LoVo (cell line): ENCODE measurements around the gene HYDIN.
"Not testable (repeated sequence)": the region's sequence is repeated elsewhere in the genome, so short reads cannot be mapped to it uniquely, and the experiment has no call there.

Experiments
- DNase-seq: peaks from one replicate; pipeline ENCODE4 v3.0.0-alpha.2; 2016; ENCODE audit warnings: low spot score

The HYDIN gene

DNA sequence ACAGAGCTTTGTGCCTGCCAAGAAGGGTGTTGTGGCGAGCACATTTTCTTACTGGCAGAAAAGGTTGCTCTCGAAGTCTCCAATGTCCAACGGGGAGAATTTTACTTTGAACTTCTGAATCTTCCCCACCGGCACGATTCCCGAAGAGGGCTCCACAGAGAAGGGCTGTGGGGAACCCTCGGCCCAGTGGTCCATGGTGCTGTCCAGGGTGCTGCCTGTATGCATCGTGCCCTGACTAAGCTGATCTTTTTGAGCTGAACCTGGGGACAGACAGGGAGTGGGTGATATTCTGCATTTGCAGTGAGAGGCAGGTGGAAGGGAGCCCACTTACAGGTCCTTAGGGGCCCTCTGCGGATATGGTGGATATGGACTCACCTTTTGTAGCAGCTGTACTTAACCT, 368.5 kb downstream of the HYDIN start:
- DNase-seq = not testable (repeated sequence)

DNA sequence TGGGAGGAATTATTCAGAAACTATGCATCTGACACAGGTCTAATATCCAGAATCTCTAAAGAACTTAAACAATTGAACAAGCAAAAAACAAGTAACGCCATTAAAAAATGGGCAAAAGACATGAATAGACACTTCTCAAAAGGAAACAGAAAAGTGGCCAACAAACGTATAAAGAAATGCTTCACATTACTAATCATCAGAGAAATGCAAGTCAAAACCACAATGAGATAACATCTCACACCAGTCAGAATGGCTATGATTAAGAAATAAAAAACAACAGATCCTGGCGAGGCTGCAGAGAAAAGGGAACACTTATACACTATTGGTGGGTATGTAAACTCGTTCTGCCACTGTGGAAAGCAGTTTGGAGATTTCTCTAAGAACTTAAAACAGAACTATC, 379.2 kb downstream of the HYDIN start:
- not testable (repeated sequence) for DNase-seq

GRCh38 chr16:70823498-70824118, 406.9 kb downstream of the HYDIN start:
- DNase-seq = not testable (repeated sequence)

DNA sequence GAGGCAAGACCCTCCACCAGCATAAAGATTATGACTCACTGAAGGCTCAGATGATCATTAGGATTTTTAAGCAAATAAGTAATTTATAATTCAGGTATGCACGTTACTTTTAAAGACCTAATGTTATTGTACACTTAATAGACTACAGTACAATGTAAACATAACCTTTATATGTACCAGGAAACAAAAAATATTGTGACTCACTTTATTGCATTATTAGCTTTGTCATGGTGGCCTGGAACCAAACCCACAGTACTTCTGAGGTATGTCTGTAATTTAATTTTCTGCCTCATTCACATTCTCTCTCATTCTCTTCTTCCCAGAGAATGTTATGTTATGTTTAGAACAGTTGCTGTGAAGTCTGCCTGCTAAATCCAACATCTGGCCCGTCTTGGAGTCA, 407.8 kb downstream of the HYDIN start:
- DNase-seq = not testable (repeated sequence)

DNA sequence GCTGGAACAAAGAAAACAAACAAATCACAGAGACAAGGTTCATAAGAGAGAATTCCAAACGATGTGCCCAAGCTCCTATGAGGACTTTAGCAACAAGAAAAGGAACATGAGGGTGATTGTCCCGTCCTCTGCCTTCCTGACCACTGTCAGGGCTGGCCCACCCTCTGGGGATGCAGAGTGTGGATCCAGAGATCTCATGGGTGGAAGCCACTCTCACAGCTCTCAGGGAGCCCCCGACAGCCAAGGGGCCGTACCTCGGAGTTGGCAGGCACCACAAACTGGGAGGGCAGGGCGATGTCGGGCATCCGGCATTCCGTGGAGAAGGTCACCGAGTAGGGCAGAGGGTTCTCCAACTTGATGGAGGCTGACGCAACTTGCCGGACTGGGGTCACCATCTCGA, 412.4 kb downstream of the HYDIN start:
- not testable (repeated sequence) for DNase-seq

DNA sequence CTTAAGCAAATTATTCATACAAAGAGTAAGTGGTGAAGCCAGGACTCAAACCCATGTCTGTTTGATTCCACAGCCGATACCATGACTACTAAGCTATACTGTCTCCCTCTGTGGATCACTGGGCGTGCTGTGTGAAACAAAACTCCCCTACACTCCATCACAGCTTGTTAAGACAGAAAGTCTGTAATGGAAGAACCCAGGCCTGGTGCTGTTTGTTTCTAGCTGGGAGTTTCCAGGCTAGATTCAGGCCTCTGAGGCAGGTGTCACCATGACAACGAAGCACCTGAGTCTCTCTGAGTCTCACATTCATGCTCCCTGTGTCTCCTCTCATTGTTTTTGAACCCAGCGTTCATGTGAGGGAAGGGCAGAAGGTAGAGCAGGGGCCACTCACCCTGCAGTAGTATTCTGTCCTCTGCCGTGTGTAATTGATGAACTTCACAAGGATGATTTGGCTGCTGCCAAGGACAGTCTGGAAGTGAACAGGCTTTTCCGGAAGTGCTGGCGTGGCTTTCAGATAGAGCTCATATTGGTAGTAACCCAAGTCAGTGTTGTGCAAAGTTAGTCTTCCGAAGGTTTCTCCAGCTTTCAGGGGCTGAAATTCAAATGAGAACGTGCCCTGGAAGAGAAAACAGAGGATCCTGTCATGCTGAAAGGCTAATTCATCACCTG, 421.0 kb downstream of the HYDIN start:
- no peak for DNase-seq

DNA sequence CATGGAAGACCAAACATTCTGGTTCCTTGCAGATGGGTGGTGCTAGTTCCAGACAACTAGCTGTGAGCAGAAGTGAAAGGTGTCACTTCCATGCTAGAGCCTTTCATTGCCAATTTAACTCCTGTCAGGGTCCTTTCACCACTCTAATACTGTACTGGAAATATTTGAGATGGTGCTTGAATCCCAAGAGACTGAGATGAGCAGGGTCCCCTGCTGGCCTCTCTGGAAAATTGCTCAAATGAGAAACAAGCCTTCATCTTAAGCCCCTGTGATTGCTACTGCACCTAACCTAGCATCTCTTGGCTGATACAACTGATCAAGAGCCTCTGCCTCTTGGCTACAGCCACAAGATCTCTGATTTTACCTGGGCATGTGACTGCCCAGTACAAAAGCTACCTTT, 422.2 kb downstream of the HYDIN start:
- no peak for DNase-seq

DNA sequence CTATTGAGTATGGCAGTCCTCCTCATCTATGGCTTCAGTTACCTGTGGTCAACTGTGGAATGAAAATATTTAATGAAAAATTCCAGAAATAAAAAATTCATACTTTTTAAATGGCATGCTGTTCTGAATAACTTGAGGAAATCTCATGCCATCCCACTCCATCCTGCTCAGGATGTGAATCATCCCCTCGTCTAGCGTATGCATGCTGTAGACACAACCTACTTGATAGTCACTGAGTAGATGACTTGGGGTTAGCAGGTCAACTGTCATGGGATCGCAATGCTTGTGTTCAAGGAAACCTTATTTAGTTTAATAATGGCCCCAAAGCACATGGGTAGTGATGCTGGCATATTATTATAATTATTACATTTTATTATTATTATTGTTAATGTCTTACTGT, 424.7 kb downstream of the HYDIN start:
- no peak for DNase-seq

GRCh38 chr16:70805380-70805779, 425.1 kb downstream of the HYDIN start:
- no peak for DNase-seq

GRCh38 chr16:70804734-70805169, 425.8 kb downstream of the HYDIN start:
- DNase-seq = no peak

DNA sequence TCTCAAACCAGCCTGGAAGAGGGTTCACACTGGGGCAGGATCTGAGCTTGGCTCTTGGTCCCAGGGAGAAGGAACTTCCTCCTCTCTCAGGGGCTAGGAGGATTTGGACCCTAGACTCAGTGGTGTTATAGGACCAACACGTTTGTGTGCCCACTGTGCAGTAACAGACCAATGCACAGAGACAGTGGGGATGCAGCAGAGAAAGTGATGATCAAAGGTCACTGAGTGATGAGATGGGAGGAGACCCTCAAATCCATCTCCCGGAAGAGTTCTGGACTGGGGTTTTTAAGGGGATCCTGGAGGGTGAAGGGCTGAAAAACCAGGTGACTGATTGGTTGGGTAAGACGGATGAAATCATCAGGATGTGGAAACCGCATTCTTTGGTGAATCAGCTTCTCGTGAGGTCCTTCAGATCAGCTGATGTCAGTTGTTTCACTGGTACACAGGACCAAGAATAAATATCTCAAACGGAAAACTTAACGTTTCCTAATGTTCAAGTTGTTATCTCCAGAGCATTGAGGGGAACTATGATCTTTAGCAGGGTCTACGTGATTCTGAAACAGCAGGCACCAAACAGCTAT, 426.3 kb downstream of the HYDIN start:
- no peak for DNase-seq

DNA sequence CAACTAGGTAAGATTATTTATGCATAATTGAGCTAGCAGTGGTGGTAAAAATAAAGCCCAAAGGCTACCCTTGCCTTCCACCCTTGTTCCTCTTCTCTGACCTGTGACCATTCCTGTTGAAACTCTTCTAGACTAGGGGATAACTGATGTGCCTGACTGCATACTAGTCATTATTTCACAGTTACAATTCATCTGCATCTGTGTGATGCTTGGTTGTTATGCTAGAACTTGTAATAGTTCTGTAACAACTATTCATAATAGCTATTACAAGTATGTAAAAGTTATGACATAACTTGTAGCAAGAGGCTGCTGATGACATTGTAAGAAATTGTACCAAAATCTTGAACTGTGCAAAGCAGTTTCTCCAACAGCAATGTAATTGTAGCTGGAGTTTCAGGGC, 427.2 kb downstream of the HYDIN start:
- DNase-seq = no peak

- no peak for DNase-seq
Observed at GRCh38 chr16:70801611-70802010, 428.9 kb downstream of the HYDIN start.

DNA sequence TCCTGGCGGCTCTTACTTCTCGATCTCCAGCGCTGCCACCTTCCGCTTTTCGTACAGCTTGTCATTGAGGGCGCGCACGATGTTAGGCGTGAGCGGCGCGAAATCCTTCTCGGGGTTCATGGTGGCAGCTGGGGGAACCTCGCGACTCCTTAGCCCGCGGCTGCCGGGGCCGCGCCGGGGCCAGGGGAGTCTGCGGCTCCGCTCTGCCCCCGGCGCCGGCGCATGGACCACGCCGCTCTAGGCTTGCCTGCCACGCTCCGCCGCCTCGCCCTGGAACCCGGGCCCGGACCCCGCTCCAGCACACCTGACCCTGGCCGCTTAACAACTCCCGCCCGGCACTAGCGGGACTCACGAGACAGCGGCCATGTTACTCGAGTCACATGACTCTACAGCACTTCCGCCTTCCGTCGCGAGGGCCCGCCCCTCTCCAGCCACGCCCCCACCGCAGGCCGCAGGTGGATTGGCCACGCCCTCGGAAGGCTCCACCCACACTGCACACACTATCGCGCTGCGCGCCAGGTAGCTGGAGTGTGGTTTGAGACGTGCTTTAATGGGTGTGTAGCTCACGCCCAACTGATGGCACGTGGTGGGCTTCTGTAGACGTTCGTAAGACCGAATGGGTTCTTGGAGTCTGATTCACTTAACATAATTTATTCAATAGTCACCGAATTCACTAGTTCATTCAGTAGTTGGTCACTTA, 429.6 kb downstream of the HYDIN start, which contains the start of gene VAC14:
VAC14 (minus strand) TSS at position 378 of the 700 bp plus-strand sequence; CDS start at position 120, 258 bp downstream.
- DNase-seq = peak; percentile 95

DNA sequence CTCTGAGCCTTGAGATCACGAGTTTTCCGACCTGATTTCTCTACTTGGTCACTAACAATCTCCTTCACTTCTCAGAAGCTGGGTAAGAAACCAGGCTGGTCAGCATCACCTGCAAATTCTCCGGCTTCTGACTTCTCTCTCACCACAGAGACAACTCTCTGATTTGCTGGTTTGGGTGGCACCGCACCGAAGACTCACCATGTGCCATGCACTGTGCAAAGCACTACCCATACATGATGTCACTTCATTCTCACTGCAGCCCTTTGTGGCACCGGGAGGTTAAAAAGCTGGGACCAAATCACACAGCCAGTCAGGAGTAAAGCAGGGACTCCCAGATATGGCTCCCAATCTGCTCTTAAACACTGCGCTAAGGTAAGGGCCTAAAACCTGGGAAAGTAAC, 430.2 kb downstream of the HYDIN start:
- no peak for DNase-seq

GRCh38 chr16:70796301-70796700, 434.2 kb downstream of the HYDIN start:
- no peak for DNase-seq

DNA sequence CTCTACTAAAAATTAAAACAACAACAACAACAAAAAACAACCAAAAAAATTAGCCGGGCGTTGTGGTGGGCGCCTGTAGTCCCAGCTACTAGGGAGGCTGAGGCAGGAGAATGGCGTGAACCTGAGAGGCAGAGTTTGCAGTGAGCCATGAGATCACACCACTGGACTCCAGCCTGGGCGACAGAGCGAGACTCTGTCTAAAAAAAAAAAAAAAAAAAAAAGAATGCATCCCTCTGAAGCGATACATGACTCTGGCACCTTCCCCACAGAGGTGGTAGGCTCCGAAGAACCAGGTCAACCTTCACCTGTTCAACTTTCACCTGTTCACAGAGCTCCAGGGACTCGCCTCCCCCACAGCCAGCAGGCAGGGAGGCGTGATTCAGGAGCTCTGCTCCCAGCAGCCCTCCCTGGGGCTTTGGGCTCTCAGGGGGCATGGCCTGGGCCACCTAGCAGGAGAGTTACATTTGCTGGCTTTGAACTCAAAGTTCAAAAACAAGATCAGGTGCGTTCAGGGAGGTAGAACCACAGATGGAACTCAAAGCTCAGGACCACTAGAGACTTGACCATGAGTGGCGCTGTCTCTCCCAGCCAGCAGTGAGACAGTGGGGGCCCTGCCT, 435.1 kb downstream of the HYDIN start:
- no peak for DNase-seq

DNA sequence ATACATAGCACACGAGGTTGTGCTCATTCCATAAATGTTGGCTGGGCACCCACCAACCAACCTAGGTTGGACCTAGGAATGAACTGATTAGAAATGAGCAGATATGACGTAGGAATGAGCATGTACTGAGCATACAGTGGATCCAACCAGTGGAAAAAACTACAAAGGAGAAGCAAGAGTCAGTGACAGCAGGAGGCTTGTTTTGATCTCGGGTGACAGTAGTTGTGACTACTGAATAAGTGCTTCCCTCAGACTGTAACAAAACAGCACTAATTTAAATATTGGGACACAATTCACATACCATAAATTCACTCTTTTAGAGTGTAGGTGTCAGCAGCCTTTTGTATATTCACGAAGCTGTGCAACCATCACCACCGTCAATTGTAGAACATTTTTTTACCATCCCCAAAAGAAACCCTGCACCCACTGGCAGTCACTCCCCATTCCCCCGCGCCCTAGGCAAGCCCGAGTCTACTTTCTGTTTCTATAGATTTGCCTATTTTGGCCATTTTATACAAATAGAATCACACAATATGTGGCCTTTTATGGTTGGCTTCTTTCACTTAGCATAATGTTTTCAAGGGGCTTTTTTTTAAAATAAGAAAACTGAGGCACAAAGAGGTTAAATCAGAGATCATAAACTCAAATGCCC, 436.5 kb downstream of the HYDIN start:
- DNase-seq = no peak

DNA sequence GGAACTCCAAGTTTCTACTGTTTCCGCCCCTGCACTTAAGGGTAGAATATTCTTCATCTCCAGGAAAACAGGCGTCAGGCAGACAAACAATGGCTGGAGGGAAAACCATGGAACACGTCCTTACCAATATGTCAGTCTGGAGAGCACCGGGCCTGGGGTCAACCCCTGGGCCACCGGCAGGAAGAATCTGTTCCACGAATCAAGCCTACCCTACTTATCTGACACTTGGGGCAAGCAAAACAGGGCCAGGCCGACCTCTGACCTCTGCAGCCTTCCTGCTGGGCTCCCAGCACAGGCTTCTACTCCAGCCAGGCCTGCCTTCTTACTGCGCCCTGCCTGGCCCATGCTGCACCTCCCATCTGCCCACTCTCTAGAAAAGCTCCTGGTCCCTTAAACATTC, 439.7 kb downstream of the HYDIN start:
- no peak for DNase-seq

- DNase-seq = no peak
Observed at GRCh38 chr16:70789595-70790447, 440.7 kb downstream of the HYDIN start.
